HG03060 (cell line): ENCODE data around the gene TFAM.
"Not testable (repeated sequence)": the region's sequence is repeated elsewhere in the genome, so short reads cannot be mapped to it uniquely, and the experiment has no call there.

Experiments used
- ATAC-seq: cut with Tn5 transposase; IDR thresholded peaks from one replicate; pipeline ENCODE4 v1.9.1; 2021; ENCODE audit warnings: low read depth, moderate number of reproducible peaks; ENCODE audit not compliant: unreplicated experiment

Gene TFAM

GRCh38 chr10:58372607-58373441 is 12.4 kb upstream of the TFAM start:
- no peak for ATAC-seq

GRCh38 chr10:58373442-58373827 is 11.8 kb upstream of the TFAM start:
- ATAC-seq, result no peak

- no peak for ATAC-seq
These were observed 2.7 kb upstream of the TFAM start for GRCh38 chr10:58382489-58382995.

- ATAC-seq, result peak; percentile 72
These were observed 1.1 kb upstream of the TFAM start for GRCh38 chr10:58384095-58384494.

GRCh38 chr10:58384544-58384998 is 639 bp upstream of the TFAM start:
- no peak for ATAC-seq

GRCh38 chr10:58385784-58386112 is 538 bp downstream of the TFAM start:
- ATAC-seq, result no peak

GRCh38 chr10:58389024-58389423 is 3.8 kb downstream of the TFAM start:
- ATAC-seq, result no peak

GRCh38 chr10:58393317-58393716 is 8.1 kb downstream of the TFAM start:
- no peak for ATAC-seq

- ATAC-seq, result no peak
These were observed 9.3 kb downstream of the TFAM start for GRCh38 chr10:58394471-58394870.

- no peak for ATAC-seq
These were observed 10.8 kb downstream of the TFAM start for GRCh38 chr10:58396057-58396456.

GRCh38 chr10:58397830-58398229 is 12.6 kb downstream of the TFAM start:
- no peak for ATAC-seq

- no peak for ATAC-seq
These were observed 14.2 kb downstream of the TFAM start for GRCh38 chr10:58399410-58399809.

GRCh38 chr10:58400609-58401008 is 15.4 kb downstream of the TFAM start:
- ATAC-seq, result no peak

- no peak for ATAC-seq
These were observed 18.8 kb downstream of the TFAM start for GRCh38 chr10:58404001-58404400.

- no peak for ATAC-seq
These were observed 24.9 kb downstream of the TFAM start for GRCh38 chr10:58409956-58410610.

GRCh38 chr10:58412502-58412961 is 27.3 kb downstream of the TFAM start:
- no peak for ATAC-seq

- no peak for ATAC-seq
These were observed 29.2 kb downstream of the TFAM start for GRCh38 chr10:58414270-58415041.

- ATAC-seq, result no peak
These were observed 30.5 kb downstream of the TFAM start for GRCh38 chr10:58415757-58416156.

- not testable (repeated sequence) for ATAC-seq
These were observed 32.7 kb downstream of the TFAM start for GRCh38 chr10:58417902-58418301.

GRCh38 chr10:58424176-58424575 is 39.0 kb downstream of the TFAM start:
- no peak for ATAC-seq

- ATAC-seq, result not testable (repeated sequence)
These were observed 43.2 kb downstream of the TFAM start for GRCh38 chr10:58428436-58428835.
